Gastroesophageal sphincter (tissue), 3 donors: Measurements from ENCODE around the gene SCAI.

Experiments
- EP300 ChIP-seq: sonication (generic); formaldehyde crosslinking; IDR thresholded peaks from one replicate; pipeline ENCODE4 v1.6.1; 2017; ENCODE audit warnings: antibody characterized with exemption, mild to moderate bottlenecking
- POLR2AphosphoS5 ChIP-seq: sonication (generic); formaldehyde crosslinking; IDR thresholded peaks from one replicate; pipeline ENCODE4 v1.6.1; 2017; ENCODE audit warnings: antibody characterized with exemption
- TF ChIP-seq, protein P1 (sequence below), 4 experiments: fragments of 200-600 bp in 2 of 4; fragments of 450-650 bp in 2 of 4; sonication (generic) in 1 of 4; IDR thresholded peaks; one replicate each; pipeline ENCODE4 v1.5.1; 2017 to 2019; ENCODE audit warnings: antibody characterized with exemption in 4 of 4, mild to moderate bottlenecking in 2 of 4, moderate library complexity in 2 of 4

- TF ChIP-seq, protein P1, sequence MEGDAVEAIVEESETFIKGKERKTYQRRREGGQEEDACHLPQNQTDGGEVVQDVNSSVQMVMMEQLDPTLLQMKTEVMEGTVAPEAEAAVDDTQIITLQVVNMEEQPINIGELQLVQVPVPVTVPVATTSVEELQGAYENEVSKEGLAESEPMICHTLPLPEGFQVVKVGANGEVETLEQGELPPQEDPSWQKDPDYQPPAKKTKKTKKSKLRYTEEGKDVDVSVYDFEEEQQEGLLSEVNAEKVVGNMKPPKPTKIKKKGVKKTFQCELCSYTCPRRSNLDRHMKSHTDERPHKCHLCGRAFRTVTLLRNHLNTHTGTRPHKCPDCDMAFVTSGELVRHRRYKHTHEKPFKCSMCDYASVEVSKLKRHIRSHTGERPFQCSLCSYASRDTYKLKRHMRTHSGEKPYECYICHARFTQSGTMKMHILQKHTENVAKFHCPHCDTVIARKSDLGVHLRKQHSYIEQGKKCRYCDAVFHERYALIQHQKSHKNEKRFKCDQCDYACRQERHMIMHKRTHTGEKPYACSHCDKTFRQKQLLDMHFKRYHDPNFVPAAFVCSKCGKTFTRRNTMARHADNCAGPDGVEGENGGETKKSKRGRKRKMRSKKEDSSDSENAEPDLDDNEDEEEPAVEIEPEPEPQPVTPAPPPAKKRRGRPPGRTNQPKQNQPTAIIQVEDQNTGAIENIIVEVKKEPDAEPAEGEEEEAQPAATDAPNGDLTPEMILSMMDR (IDR thresholded peaks at IDR 0.05): no peak
- TF ChIP-seq EP300 (no peak), POLR2AphosphoS5 (no peak)
These were observed 33.3 kb upstream of the SCAI start for GRCh38 chr9:125176636-125177035.
